Parathyroid adenoma (tissue), 2 donors: Measurements from ENCODE around the gene NUAK1.

Experiments
- H2AFZ ChIP-seq: fragments of 300-600 bp; sonication (generic); one replicate; pipeline ENCODE4 v1.7.0; 2017; ENCODE audit warnings: antibody characterized with exemption, mild to moderate bottlenecking
- H3K27ac ChIP-seq: fragments of 300-600 bp; sonication (generic); one replicate; pipeline ENCODE4 v1.7.0; 2017
- H3K27me3 ChIP-seq: fragments of 300-600 bp; sonication (generic); one replicate; pipeline ENCODE4 v1.7.0; 2017; ENCODE audit warnings: low read length; ENCODE audit not compliant: control insufficient read depth, insufficient read depth
- H3K36me3 ChIP-seq: fragments of 300-600 bp; sonication (generic); one replicate; pipeline ENCODE4 v1.7.0; 2017; ENCODE audit warnings: low read length; ENCODE audit not compliant: control insufficient read depth, insufficient read depth
- H3K4me1 ChIP-seq: fragments of 300-600 bp; sonication (generic); one replicate; pipeline ENCODE4 v1.7.0; 2017; ENCODE audit warnings: control low read depth
- H3K4me2 ChIP-seq: fragments of 300-600 bp; sonication (generic); one replicate; pipeline ENCODE4 v1.7.0; 2017; ENCODE audit warnings: low read length
- H3K4me3 ChIP-seq: fragments of 300-600 bp; sonication (generic); one replicate; pipeline ENCODE4 v1.7.0; 2017; ENCODE audit warnings: low read depth, low read length
- H3K79me2 ChIP-seq: fragments of 300-600 bp; sonication (generic); one replicate; pipeline ENCODE4 v1.7.0; 2017; ENCODE audit warnings: control low read depth
- H3K9ac ChIP-seq: fragments of 300-600 bp; sonication (generic); one replicate; pipeline ENCODE4 v1.7.0; 2017; ENCODE audit warnings: mild to moderate bottlenecking
- H3K9me3 ChIP-seq: fragments of 300-600 bp; sonication (generic); one replicate; pipeline ENCODE4 v1.7.0; 2017; ENCODE audit warnings: low read length; ENCODE audit not compliant: control insufficient read depth
- TF ChIP-seq, protein P1 (sequence below): fragments of 300-600 bp; sonication (generic); IDR thresholded peaks from one replicate; pipeline ENCODE4 v1.7.0; 2017; ENCODE audit warnings: antibody characterized with exemption, mild to moderate bottlenecking
- donor health status: primary hyperparathyroidism.

Gene NUAK1

DNA sequence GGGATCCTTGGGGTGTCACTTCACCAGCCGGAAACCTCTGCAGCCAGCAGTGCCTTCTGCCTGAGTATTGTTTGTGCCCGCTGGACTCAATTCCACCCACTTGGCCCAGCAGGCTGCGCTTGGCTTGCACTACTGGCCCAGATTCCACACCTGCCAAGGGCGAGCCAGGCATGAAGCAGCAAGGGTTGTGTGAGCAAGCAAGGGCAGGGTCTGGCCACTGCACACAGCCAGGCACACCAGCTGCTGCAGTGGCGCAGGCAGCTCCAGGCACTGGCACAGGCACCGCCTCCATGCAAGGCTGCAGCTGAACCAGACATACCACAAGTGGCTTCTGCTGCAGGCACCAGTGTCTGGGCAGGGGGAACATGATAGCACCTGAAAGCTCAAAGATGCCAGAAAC, 99.5 kb downstream of the NUAK1 start:
- H3K36me3 ChIP-seq: no peaks in the 10 kb centered on the region
- peaks cover 6% of the 10 kb centered on the region for H3K4me1 ChIP-seq
- H3K27me3 ChIP-seq: no peaks in the 10 kb centered on the region
- no peak overlapping the region for H3K27ac ChIP-seq
- TF ChIP-seq, protein P1, sequence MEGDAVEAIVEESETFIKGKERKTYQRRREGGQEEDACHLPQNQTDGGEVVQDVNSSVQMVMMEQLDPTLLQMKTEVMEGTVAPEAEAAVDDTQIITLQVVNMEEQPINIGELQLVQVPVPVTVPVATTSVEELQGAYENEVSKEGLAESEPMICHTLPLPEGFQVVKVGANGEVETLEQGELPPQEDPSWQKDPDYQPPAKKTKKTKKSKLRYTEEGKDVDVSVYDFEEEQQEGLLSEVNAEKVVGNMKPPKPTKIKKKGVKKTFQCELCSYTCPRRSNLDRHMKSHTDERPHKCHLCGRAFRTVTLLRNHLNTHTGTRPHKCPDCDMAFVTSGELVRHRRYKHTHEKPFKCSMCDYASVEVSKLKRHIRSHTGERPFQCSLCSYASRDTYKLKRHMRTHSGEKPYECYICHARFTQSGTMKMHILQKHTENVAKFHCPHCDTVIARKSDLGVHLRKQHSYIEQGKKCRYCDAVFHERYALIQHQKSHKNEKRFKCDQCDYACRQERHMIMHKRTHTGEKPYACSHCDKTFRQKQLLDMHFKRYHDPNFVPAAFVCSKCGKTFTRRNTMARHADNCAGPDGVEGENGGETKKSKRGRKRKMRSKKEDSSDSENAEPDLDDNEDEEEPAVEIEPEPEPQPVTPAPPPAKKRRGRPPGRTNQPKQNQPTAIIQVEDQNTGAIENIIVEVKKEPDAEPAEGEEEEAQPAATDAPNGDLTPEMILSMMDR: no peak
- no peaks in the 10 kb centered on the region for H3K9me3 ChIP-seq
- no peak overlapping the region for H3K4me3 ChIP-seq
- no peaks in the 10 kb centered on the region for H3K79me2 ChIP-seq
- H3K9ac ChIP-seq: no peak overlapping the region
- no peak overlapping the region for H3K4me2 ChIP-seq
- no peak overlapping the region for H2AFZ ChIP-seq

DNA sequence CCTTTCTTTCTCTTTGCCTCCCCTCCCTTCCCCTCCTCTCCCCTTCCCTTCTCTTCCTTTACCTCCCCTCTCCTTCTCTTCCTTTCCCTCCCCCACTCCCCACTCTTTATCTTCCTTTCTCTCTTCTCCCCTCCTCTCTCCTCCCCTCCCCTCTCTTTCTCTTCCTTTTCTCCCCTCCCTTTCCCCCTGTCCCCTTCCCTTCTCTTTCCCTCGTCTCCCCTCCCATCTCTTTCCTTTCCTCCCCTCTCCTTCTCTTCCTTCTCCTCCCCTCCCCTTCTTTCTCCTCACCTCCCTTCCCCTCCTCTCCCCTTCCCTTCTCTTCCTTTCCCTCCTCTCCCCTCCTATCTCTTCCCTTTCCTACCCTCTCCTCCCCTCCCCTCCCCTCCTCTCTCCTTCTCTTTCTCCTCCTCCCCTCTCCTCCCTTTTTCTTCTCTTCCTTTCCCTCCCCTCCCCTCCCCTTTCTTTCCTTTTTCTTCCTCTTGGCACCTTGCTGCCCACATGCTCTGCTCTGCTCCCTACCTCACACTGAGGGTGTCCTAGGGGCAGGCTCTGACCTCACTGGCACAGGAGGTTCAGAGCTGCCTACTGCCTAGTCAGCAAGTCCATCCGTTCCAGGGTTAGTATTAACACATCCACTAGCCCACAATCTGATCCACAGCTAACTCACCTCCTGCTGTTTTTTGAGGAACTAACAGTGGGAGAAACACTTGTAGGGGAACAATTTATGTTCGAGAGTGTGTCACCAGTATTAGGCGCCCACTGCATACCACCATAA, 101.0 kb downstream of the NUAK1 start:
- H3K36me3 ChIP-seq: no peaks in the 10 kb centered on the region
- no peaks in the 10 kb centered on the region for H3K27me3 ChIP-seq
- peaks cover 6% of the 10 kb centered on the region for H3K4me1 ChIP-seq
- H3K9ac ChIP-seq: no peak overlapping the region
- H3K4me3 ChIP-seq: no peak overlapping the region
- no peaks in the 10 kb centered on the region for H3K9me3 ChIP-seq
- no peak overlapping the region for H3K4me2 ChIP-seq
- no peak overlapping the region for H3K27ac ChIP-seq
- peak overlapping the region; percentile 16 for H2AFZ ChIP-seq
- TF ChIP-seq, protein P1: no peak
- H3K79me2 ChIP-seq: no peaks in the 10 kb centered on the region

DNA sequence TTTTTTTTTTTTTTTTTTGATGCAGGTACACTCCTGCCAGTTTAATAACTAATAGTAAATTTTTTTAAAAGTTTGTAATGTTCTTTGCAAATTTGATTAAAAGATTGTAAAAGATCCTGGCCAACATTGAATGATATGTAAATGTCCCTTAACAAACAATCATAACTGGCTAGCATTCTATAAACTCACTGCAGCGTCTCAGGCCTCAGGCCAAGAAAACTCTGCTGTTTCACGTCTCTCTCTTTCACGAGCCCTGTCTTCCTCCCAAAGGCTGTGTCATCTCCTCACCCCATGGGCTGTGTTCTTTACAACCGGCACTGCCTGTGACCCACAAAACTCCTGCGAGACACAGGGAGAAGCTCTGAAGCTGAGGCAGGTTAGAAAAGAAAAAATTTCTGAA, 103.3 kb downstream of the NUAK1 start:
- Histone ChIP-seq H3K9ac (no peak overlapping the region), H3K4me1 (peaks cover 6% of the 10 kb centered on the region), H3K27me3 (no peaks in the 10 kb centered on the region), H2AFZ (no peak overlapping the region), H3K36me3 (no peaks in the 10 kb centered on the region), H3K9me3 (no peaks in the 10 kb centered on the region), H3K79me2 (no peaks in the 10 kb centered on the region), H3K4me3 (no peak overlapping the region), H3K4me2 (no peak overlapping the region), H3K27ac (no peak overlapping the region)
- TF ChIP-seq, protein P1: no peak

DNA sequence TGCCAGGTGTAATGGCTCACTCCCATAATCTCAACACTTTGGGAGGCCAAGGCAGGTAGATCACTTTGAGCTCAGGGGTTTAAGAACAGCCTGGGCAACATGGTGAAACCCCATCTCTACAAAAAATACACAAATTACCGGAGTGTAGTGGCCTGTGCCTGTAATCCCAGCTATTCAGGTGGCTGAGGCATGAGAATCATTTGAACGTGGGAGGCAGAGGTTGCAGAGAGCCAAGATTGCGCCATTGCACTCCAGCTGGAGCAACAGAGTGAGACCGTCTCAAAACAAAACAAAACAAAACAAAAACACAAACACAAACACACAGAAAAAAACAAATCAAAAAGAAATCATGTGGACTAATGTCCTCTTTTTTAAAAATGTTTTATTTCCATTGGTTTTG, 104.4 kb downstream of the NUAK1 start:
- Histone ChIP-seq H3K36me3 (no peaks in the 10 kb centered on the region), H3K27ac (no peak overlapping the region), H3K9ac (no peak overlapping the region), H3K4me1 (peaks cover 6% of the 10 kb centered on the region), H3K4me3 (no peak overlapping the region), H3K4me2 (no peak overlapping the region), H3K79me2 (no peaks in the 10 kb centered on the region), H2AFZ (no peak overlapping the region), H3K9me3 (no peaks in the 10 kb centered on the region), H3K27me3 (no peaks in the 10 kb centered on the region)
- TF ChIP-seq, protein P1: no peak

DNA sequence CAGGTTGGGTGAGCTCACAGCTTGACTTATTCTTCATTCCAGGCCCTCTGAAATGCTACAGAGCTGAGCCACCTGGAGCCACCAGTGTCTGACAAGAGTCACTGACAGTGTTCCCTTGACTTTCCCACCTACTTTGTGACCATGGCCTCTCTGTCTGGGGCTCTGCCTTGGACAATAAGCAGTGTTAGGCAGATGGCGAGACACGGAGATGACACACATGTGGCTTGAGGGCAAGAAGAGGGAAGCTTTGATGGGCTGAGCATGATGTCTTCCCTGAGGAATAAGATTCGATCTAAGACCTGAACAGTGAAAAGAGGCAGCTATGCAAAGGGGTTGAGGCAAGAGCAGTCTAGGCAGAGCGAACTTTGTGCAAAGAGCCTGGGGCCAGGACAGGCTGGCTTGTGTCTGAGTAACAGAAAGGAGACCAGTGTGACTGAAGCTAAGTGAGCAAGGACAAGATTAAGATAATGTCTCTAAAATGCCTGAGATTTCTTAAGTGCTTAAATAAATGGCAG, 105.5 kb downstream of the NUAK1 start:
- no peak overlapping the region for H3K27ac ChIP-seq
- peaks cover 5% of the 10 kb centered on the region for H3K4me1 ChIP-seq
- H3K4me3 ChIP-seq: no peak overlapping the region
- no peak overlapping the region for H3K9ac ChIP-seq
- H3K4me2 ChIP-seq: no peak overlapping the region
- H3K9me3 ChIP-seq: no peaks in the 10 kb centered on the region
- no peaks in the 10 kb centered on the region for H3K27me3 ChIP-seq
- TF ChIP-seq, protein P1: no peak
- no peaks in the 10 kb centered on the region for H3K36me3 ChIP-seq
- no peaks in the 10 kb centered on the region for H3K79me2 ChIP-seq
- no peak overlapping the region for H2AFZ ChIP-seq
